Naive thymus-derived CD4-positive, alpha-beta T cell (primary cell): Measurements from ENCODE around the gene CYP2B6. TPM values are rescaled to one million over a fixed set of nuclear protein-coding genes. Genes with fewer than 3 reads are reported as not detected.

ENCODE experiments used
- ATAC-seq: fragments of 150-1000 bp; cut with Tn5 transposase; 2 replicates; pipeline ENCODE4 v1.10.0; 2021; ENCODE audit warnings: mild to moderate bottlenecking, moderate library complexity
- CTCF ChIA-PET: fragments of 350-600 bp; sonication (Branson Sonifier 250); formaldehyde crosslinking; loops from one replicate; lab custom pipeline; 2021; ENCODE audit warnings: antibody characterized with exemption; lab: Charles Lee
- POLR2A ChIA-PET: fragments of 350-600 bp; sonication (Branson Sonifier 250); formaldehyde crosslinking; loops from one replicate; lab custom pipeline; 2021; ENCODE audit warnings: antibody characterized with exemption, inconsistent platforms; lab: Charles Lee
- DNase-seq, 9 donors: peaks; one replicate each; pipeline versions ENCODE4 v3.0.0 to v3.0.0-alpha.2; 2020 to 2022; ENCODE audit warnings: mixed read lengths in 1 of 9
- H3K27ac ChIP-seq: one replicate; pipeline ENCODE4 v1.7.0; 2013; ENCODE audit warnings: mild to moderate bottlenecking, low read depth, low read length, moderate library complexity
- H3K27me3 ChIP-seq, 2 donors: one replicate each; pipeline ENCODE4 v1.7.0; 2013; ENCODE audit warnings: low read length in 2 of 2, mild to moderate bottlenecking in 2 of 2, moderate library complexity in 2 of 2; ENCODE audit not compliant: control insufficient read depth in 2 of 2, insufficient read depth in 2 of 2
- H3K36me3 ChIP-seq, 3 experiments: 1 replicate in 2 of 3; 2 replicates in 1 of 3; pipeline ENCODE4 v1.7.0; 2013; ENCODE audit warnings: low read length in 3 of 3, mild to moderate bottlenecking in 3 of 3, moderate library complexity in 1 of 3; ENCODE audit not compliant: insufficient read depth in 3 of 3, control insufficient read depth in 2 of 3
- H3K4me1 ChIP-seq, 2 donors: one replicate each; pipeline ENCODE4 v1.7.0; 2013; ENCODE audit warnings: low read length in 2 of 2, mild to moderate bottlenecking in 2 of 2, moderate library complexity in 1 of 2; ENCODE audit not compliant: control insufficient read depth in 2 of 2, insufficient read depth in 2 of 2
- H3K4me3 ChIP-seq: 2 replicates; pipeline ENCODE4 v1.7.0; 2013; ENCODE audit warnings: mild to moderate bottlenecking, low read length
- H3K9me3 ChIP-seq, 3 experiments: 1 replicate in 2 of 3; 2 replicates in 1 of 3; pipeline ENCODE4 v1.7.0; 2013; ENCODE audit warnings: low read length in 3 of 3; ENCODE audit not compliant: control insufficient read depth in 2 of 3
- H3K27ac Mint-ChIP-seq, 9 donors: one replicate each; pipeline ENCODE4 v1.8.0; 2020 to 2022; ENCODE audit warnings: mixed read lengths in 9 of 9, mild to moderate bottlenecking in 8 of 9, moderate library complexity in 5 of 9, inconsistent platforms in 2 of 9
- H3K27me3 Mint-ChIP-seq, 5 donors: one replicate each; pipeline ENCODE4 v1.8.0; 2021 to 2022; ENCODE audit warnings: mixed read lengths in 5 of 5, mild to moderate bottlenecking in 1 of 5
- H3K36me3 Mint-ChIP-seq, 5 donors: one replicate each; pipeline ENCODE4 v1.8.0; 2020 to 2022; ENCODE audit warnings: mixed read lengths in 5 of 5, mild to moderate bottlenecking in 3 of 5, inconsistent platforms in 1 of 5
- H3K4me1 Mint-ChIP-seq, 7 donors: one replicate each; pipeline ENCODE4 v1.8.0; 2020 to 2022; ENCODE audit warnings: mixed read lengths in 7 of 7, mild to moderate bottlenecking in 3 of 7, inconsistent platforms in 1 of 7
- H3K4me3 Mint-ChIP-seq, 10 donors: one replicate each; pipeline ENCODE4 v1.8.0; 2020 to 2022; ENCODE audit warnings: mild to moderate bottlenecking in 10 of 10, mixed read lengths in 10 of 10, moderate library complexity in 6 of 10, inconsistent platforms in 2 of 10
- H3K9me3 Mint-ChIP-seq, 11 donors: one replicate each; pipeline ENCODE4 v1.8.0; 2020 to 2022; ENCODE audit warnings: mixed read lengths in 11 of 11, mild to moderate bottlenecking in 4 of 11, inconsistent platforms in 1 of 11, moderate library complexity in 1 of 11
- intact Hi-C, 2 donors: fragments of 100-400 bp; cut with micrococcal nuclease; formaldehyde crosslinking; loops; one replicate each; pipeline ENCODE4 v1.15.1; 2023
- polyA plus RNA-seq, 2 donors: library from polyadenylated mRNA; unstranded; fragments of 300-500 nt; fragmentation: Illumina TruSeq; gene quantifications; one replicate each; pipeline ENCODE4 v1.2.3, GENCODE V29; 2021
- total RNA-seq, 6 experiments: library from RNA in 5 of 6; stranded (reverse) in 5 of 6; gene quantifications; 1 replicate in 5 of 6; 2 replicates in 1 of 6; pipeline ENCODE4 v1.2.3 and lab custom pipeline; 2021 to 2026

CYP2B6 gene
- total and polyA plus RNA-seq, 7 experiments from 2014 or later = not detected

DNA sequence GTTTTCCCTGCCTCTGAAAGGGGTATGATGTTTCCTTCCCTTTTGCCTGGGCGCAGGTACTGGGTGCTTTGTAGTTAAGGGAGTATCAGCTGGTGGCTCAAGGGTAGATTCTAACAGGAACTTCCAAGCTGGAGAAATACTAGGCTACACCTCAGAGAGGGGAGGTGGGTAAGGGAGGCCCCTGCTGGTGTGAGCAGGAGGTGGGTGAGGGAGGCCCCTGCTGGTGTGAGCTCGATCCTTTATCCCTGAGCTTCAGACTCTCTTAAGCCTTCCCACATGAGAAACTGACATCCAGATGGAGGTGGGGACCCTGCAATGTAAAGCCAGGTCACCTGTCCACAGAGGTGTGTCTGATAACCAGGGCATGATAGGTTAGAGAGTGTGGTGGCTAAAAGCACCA is 32.1 kb downstream of the CYP2B6 start:
- Histone ChIP-seq H3K27me3 (no peaks in the 10 kb centered on the region), H3K9me3 (no peaks in the 10 kb centered on the region), H3K36me3 (no peaks in the 10 kb centered on the region), H3K4me3 (no peak overlapping the region), H3K4me1 (no peaks in the 10 kb centered on the region), H3K27ac (no peak overlapping the region)
- CTCF ChIA-PET = interaction anchor here (0.6 kb wide), 1 partner anchor 61 kb away, joined by 3 read pairs; no protein-coding TSS in a partner anchor
- H3K9me3 Mint-ChIP-seq = no peaks in the 10 kb centered on the region
- H3K4me1 Mint-ChIP-seq = peaks cover 0 to 3% (median 0%) of the 10 kb centered on the region in 7 donors
- H3K4me3 Mint-ChIP-seq = no peak overlapping the region
- POLR2A ChIA-PET = no interaction called here
- H3K36me3 Mint-ChIP-seq = no peaks in the 10 kb centered on the region
- no peak for DNase-seq
- peaks cover 29 to 48% (median 36%) of the 10 kb centered on the region in 5 donors for H3K27me3 Mint-ChIP-seq
- no peak overlapping the region for H3K27ac Mint-ChIP-seq
- ATAC-seq = no peak
- intact Hi-C loops = no loop called here

GRCh38 chr19:41025411-41025810 is 34.3 kb downstream of the CYP2B6 start:
- Mint-ChIP-seq H3K9me3 (peaks cover 0 to 3% (median 0%) of the 10 kb centered on the region in 11 donors), H3K4me3 (no peak overlapping the region), H3K27me3 (peaks cover 29 to 41% (median 36%) of the 10 kb centered on the region in 5 donors), H3K27ac (no peak overlapping the region), H3K4me1 (peaks cover 0 to 3% (median 0%) of the 10 kb centered on the region in 7 donors), H3K36me3 (no peaks in the 10 kb centered on the region)
- Histone ChIP-seq H3K36me3 (no peaks in the 10 kb centered on the region), H3K4me3 (no peak overlapping the region), H3K27ac (no peak overlapping the region), H3K9me3 (no peaks in the 10 kb centered on the region), H3K4me1 (no peaks in the 10 kb centered on the region), H3K27me3 (no peaks in the 10 kb centered on the region)
- DNase-seq = no peak
- POLR2A ChIA-PET = no interaction called here
- CTCF ChIA-PET = no interaction called here
- intact Hi-C loops = no loop called here
- ATAC-seq = no peak

DNA sequence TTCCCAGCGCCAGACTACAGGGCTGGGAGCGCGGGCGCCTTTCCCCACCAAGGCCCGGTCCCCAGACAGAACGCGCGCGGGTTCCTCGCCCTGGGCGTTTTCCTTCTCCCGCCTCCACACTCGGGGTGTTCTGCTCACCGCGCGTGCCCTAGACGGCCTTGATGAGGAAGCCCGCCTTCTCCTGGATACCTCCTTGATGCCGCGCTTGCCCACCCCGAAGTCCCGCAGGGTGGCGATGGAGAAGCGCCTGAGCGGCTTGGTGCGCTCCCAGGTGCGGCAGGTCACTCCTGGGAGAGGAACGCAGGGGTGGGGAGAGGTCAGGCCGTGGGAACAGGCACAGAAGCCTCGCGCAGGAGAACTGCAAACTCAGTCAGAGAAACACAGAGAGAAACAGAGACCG is 34.8 kb downstream of the CYP2B6 start:
- Histone ChIP-seq H3K27ac (no peak overlapping the region), H3K4me3 (no peak overlapping the region), H3K36me3 (no peaks in the 10 kb centered on the region), H3K4me1 (no peaks in the 10 kb centered on the region), H3K9me3 (no peaks in the 10 kb centered on the region), H3K27me3 (no peaks in the 10 kb centered on the region)
- POLR2A ChIA-PET = no interaction called here
- H3K27me3 Mint-ChIP-seq = peaks cover 28 to 41% (median 31%) of the 10 kb centered on the region in 5 donors
- H3K36me3 Mint-ChIP-seq = no peaks in the 10 kb centered on the region
- H3K9me3 Mint-ChIP-seq = peaks cover 0 to 3% (median 0%) of the 10 kb centered on the region in 11 donors
- H3K4me3 Mint-ChIP-seq = peak overlapping the region in 2 of 10 donors; percentile 26 to 56
- intact Hi-C loops = no loop called here
- CTCF ChIA-PET = no interaction called here
- peaks cover 0 to 4% (median 0%) of the 10 kb centered on the region in 7 donors for H3K4me1 Mint-ChIP-seq
- ATAC-seq (no peak), DNase-seq (no peak)
- peak overlapping the region in 2 of 9 donors; percentile 16 for H3K27ac Mint-ChIP-seq

GRCh38 chr19:41027273-41027967 is 36.3 kb downstream of the CYP2B6 start:
- no peak overlapping the region for H3K4me3 Mint-ChIP-seq
- Histone ChIP-seq H3K27ac (no peak overlapping the region), H3K27me3 (no peaks in the 10 kb centered on the region), H3K4me3 (no peak overlapping the region), H3K9me3 (no peaks in the 10 kb centered on the region), H3K4me1 (no peaks in the 10 kb centered on the region), H3K36me3 (no peaks in the 10 kb centered on the region)
- intact Hi-C loops = no loop called here
- peaks cover 0 to 7% (median under 1%) of the 10 kb centered on the region in 7 donors for H3K4me1 Mint-ChIP-seq
- DNase-seq = no peak
- ChIA-PET POLR2A (no interaction called here), CTCF (no interaction called here)
- H3K27me3 Mint-ChIP-seq = peaks cover 29 to 41% (median 31%) of the 10 kb centered on the region in 5 donors
- H3K36me3 Mint-ChIP-seq = peaks cover 3 to 7% (median 4%) of the 10 kb centered on the region in 5 donors
- peaks cover 0 to 7% (median 6%) of the 10 kb centered on the region in 11 donors for H3K9me3 Mint-ChIP-seq
- no peak overlapping the region for H3K27ac Mint-ChIP-seq
- ATAC-seq = no peak

GRCh38 chr19:41029524-41030432 is 38.7 kb downstream of the CYP2B6 start:
- Histone ChIP-seq H3K9me3 (no peaks in the 10 kb centered on the region), H3K36me3 (no peaks in the 10 kb centered on the region), H3K4me1 (no peaks in the 10 kb centered on the region), H3K27me3 (no peaks in the 10 kb centered on the region), H3K4me3 (no peak overlapping the region), H3K27ac (no peak overlapping the region)
- peaks cover 0 to 22% (median 9%) of the 10 kb centered on the region in 11 donors for H3K9me3 Mint-ChIP-seq
- peaks cover 20 to 30% (median 29%) of the 10 kb centered on the region in 5 donors for H3K27me3 Mint-ChIP-seq
- H3K4me3 Mint-ChIP-seq = no peak overlapping the region
- peaks cover 3 to 15% (median 11%) of the 10 kb centered on the region in 5 donors for H3K36me3 Mint-ChIP-seq
- H3K27ac Mint-ChIP-seq = peak overlapping the region in 1 of 9 donors; percentile 73
- intact Hi-C loops = no loop called here
- no peak for DNase-seq
- ChIA-PET CTCF (no interaction called here), POLR2A (no interaction called here)
- no peak for ATAC-seq
- H3K4me1 Mint-ChIP-seq = peaks cover 4 to 14% (median 7%) of the 10 kb centered on the region in 7 donors

DNA sequence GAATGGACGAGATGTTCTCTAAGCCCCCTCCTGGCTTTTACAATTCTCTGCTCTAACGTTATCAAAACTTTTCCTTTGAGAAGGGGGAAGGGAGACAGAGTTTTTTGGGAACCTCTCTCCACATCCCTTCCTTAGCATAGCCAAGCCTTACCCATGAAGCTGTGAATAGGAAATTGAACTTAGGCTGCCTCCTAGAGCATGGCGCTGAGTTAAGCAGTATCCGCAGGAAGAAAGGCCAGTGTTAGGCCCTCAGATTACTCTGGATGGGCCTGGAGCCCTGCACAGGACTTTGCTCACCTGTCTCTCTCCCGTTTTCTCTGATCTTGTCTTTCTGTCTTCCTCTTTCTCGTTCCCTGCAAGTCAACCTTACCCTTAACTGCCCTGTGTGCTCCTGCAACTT is 39.6 kb downstream of the CYP2B6 start:
- H3K27me3 Mint-ChIP-seq = peaks cover 13 to 28% (median 20%) of the 10 kb centered on the region in 5 donors
- H3K27ac Mint-ChIP-seq = peak overlapping the region in 1 of 9 donors; percentile 22
- peaks cover 0 to 25% (median 11%) of the 10 kb centered on the region in 11 donors for H3K9me3 Mint-ChIP-seq
- Histone ChIP-seq H3K9me3 (no peaks in the 10 kb centered on the region), H3K27me3 (no peaks in the 10 kb centered on the region), H3K36me3 (no peaks in the 10 kb centered on the region), H3K4me3 (no peak overlapping the region), H3K27ac (no peak overlapping the region), H3K4me1 (no peaks in the 10 kb centered on the region)
- ATAC-seq = no peak
- H3K4me1 Mint-ChIP-seq = peaks cover 4 to 14% (median 7%) of the 10 kb centered on the region in 7 donors
- peaks cover 3 to 15% (median 11%) of the 10 kb centered on the region in 5 donors for H3K36me3 Mint-ChIP-seq
- ChIA-PET POLR2A (no interaction called here), CTCF (interaction anchor here (0.6 kb wide), 1 partner anchor 112 kb away, joined by 4 read pairs; no protein-coding TSS in a partner anchor)
- no peak for DNase-seq
- intact Hi-C loops = no loop called here
- no peak overlapping the region for H3K4me3 Mint-ChIP-seq
